Duodenal mucosa (tissue), 2 donors: ENCODE measurements around the gene IFITM5.
"Not testable (repeated sequence)": the region's sequence is repeated elsewhere in the genome, so short reads cannot be mapped to it uniquely, and the experiment has no call there.

Experiments used
- H3K27ac ChIP-seq: one replicate; pipeline ENCODE4 v1.7.0; 2013; ENCODE audit warnings: low read depth, low read length
- H3K27me3 ChIP-seq, 2 donors: one replicate each; pipeline ENCODE4 v1.7.0; 2013; ENCODE audit warnings: low read length in 2 of 2, control low read depth in 1 of 2; ENCODE audit not compliant: insufficient read depth in 2 of 2, control insufficient read depth in 1 of 2
- H3K36me3 ChIP-seq, 2 donors: one replicate each; pipeline ENCODE4 v1.7.0; 2013; ENCODE audit warnings: low read length in 2 of 2, control low read depth in 1 of 2; ENCODE audit not compliant: insufficient read depth in 2 of 2, control insufficient read depth in 1 of 2
- H3K4me1 ChIP-seq, 2 donors: one replicate each; pipeline ENCODE4 v1.7.0; 2013; ENCODE audit warnings: low read length in 2 of 2, control low read depth in 1 of 2; ENCODE audit not compliant: insufficient read depth in 2 of 2, control insufficient read depth in 1 of 2
- H3K4me3 ChIP-seq, 2 donors: one replicate each; pipeline ENCODE4 v1.7.0; 2013; ENCODE audit warnings: low read length in 2 of 2, low read depth in 1 of 2
- H3K9ac ChIP-seq, 2 donors: one replicate each; pipeline ENCODE4 v1.7.0; 2013; ENCODE audit warnings: low read length in 2 of 2, low read depth in 1 of 2
- H3K9me3 ChIP-seq, 2 donors: one replicate each; pipeline ENCODE4 v1.7.0; 2013; ENCODE audit warnings: low read length in 2 of 2, control low read depth in 1 of 2; ENCODE audit not compliant: control insufficient read depth in 1 of 2

Gene IFITM5

GRCh38 chr11:334264-334994, 35.1 kb upstream of the IFITM5 start:
- Histone ChIP-seq H3K4me1 (peaks cover 16 to 21% of the 10 kb centered on the region in 2 donors), H3K27me3 (no peaks in the 10 kb centered on the region), H3K9ac (no peak overlapping the region), H3K4me3 (no peak overlapping the region), H3K27ac (no peak overlapping the region), H3K9me3 (no peaks in the 10 kb centered on the region), H3K36me3 (no peaks in the 10 kb centered on the region)

GRCh38 chr11:333616-334263, 34.4 kb upstream of the IFITM5 start:
- H3K4me3 ChIP-seq, H3K27ac ChIP-seq, H3K9me3 ChIP-seq, H3K36me3 ChIP-seq, H3K9ac ChIP-seq, H3K27me3 ChIP-seq: not testable (repeated sequence)
- H3K4me1 ChIP-seq: peaks cover 16 to 21% of the 10 kb centered on the region in 2 donors

- Histone ChIP-seq H3K4me3 (no peak overlapping the region), H3K27ac (no peak overlapping the region), H3K9me3 (no peaks in the 10 kb centered on the region), H3K27me3 (no peaks in the 10 kb centered on the region), H3K36me3 (no peaks in the 10 kb centered on the region), H3K4me1 (peaks cover 16 to 21% of the 10 kb centered on the region in 2 donors), H3K9ac (no peak overlapping the region)
Observed at GRCh38 chr11:332651-333480, 33.5 kb upstream of the IFITM5 start.

GRCh38 chr11:331358-332060, 32.2 kb upstream of the IFITM5 start:
- H3K36me3 ChIP-seq: no peaks in the 10 kb centered on the region
- no peak overlapping the region for H3K4me3 ChIP-seq
- no peak overlapping the region for H3K27ac ChIP-seq
- H3K9ac ChIP-seq: no peak overlapping the region
- no peaks in the 10 kb centered on the region for H3K9me3 ChIP-seq
- peaks cover 19 to 25% of the 10 kb centered on the region in 2 donors for H3K4me1 ChIP-seq
- no peaks in the 10 kb centered on the region for H3K27me3 ChIP-seq

GRCh38 chr11:330694-331357, 31.5 kb upstream of the IFITM5 start:
- Histone ChIP-seq H3K36me3 (no peaks in the 10 kb centered on the region), H3K27me3 (no peaks in the 10 kb centered on the region), H3K4me1 (peaks cover 18 to 25% of the 10 kb centered on the region in 2 donors), H3K9me3 (no peaks in the 10 kb centered on the region), H3K4me3 (no peak overlapping the region), H3K9ac (no peak overlapping the region), H3K27ac (no peak overlapping the region)

GRCh38 chr11:330307-330693, 31.0 kb upstream of the IFITM5 start:
- H3K36me3 ChIP-seq: no peaks in the 10 kb centered on the region
- H3K4me1 ChIP-seq: peaks cover 14 to 23% of the 10 kb centered on the region in 2 donors
- H3K9me3 ChIP-seq: no peaks in the 10 kb centered on the region
- H3K27me3 ChIP-seq: no peaks in the 10 kb centered on the region
- H3K27ac ChIP-seq: no peak overlapping the region
- no peak overlapping the region for H3K9ac ChIP-seq
- no peak overlapping the region for H3K4me3 ChIP-seq

GRCh38 chr11:329886-330253, 30.5 kb upstream of the IFITM5 start:
- no peak overlapping the region for H3K4me3 ChIP-seq
- no peak overlapping the region for H3K27ac ChIP-seq
- H3K36me3 ChIP-seq: no peaks in the 10 kb centered on the region
- H3K9me3 ChIP-seq: no peaks in the 10 kb centered on the region
- H3K27me3 ChIP-seq: no peaks in the 10 kb centered on the region
- H3K4me1 ChIP-seq: peaks cover 15 to 23% of the 10 kb centered on the region in 2 donors
- H3K9ac ChIP-seq: no peak overlapping the region

- H3K27me3 ChIP-seq, H3K9ac ChIP-seq, H3K36me3 ChIP-seq, H3K4me3 ChIP-seq, H3K9me3 ChIP-seq, H3K27ac ChIP-seq: not testable (repeated sequence)
- H3K4me1 ChIP-seq: peaks cover 21 to 23% of the 10 kb centered on the region in 2 donors
Observed at GRCh38 chr11:328516-329100, 29.3 kb upstream of the IFITM5 start.

- no peaks in the 10 kb centered on the region for H3K9me3 ChIP-seq
- no peak overlapping the region for H3K27ac ChIP-seq
- peaks cover 21 to 23% of the 10 kb centered on the region in 2 donors for H3K4me1 ChIP-seq
- no peaks in the 10 kb centered on the region for H3K36me3 ChIP-seq
- H3K4me3 ChIP-seq: no peak overlapping the region
- no peak overlapping the region for H3K9ac ChIP-seq
- H3K27me3 ChIP-seq: no peaks in the 10 kb centered on the region
Observed at GRCh38 chr11:328012-328411, 28.7 kb upstream of the IFITM5 start.
